Right lung (tissue), 5 donors: Measurements from ENCODE around the gene ZNF185. TPM values are rescaled to one million over a fixed set of nuclear protein-coding genes. Genes with fewer than 3 reads are reported as not detected.

ENCODE experiments used
- polyA plus RNA-seq, 5 donors: library from polyadenylated mRNA; unstranded; fragments of 120-200 nt; gene quantifications; one replicate each; pipeline versions ENCODE4 v1.2.1 to v1.2.3, GENCODE V29; 2013; ENCODE audit warnings: inconsistent platforms in 1 of 5, low replicate concordance in 1 of 5; ENCODE audit not compliant: insufficient read length in 5 of 5, insufficient read depth in 1 of 5

ZNF185 gene
- polyA plus RNA-seq, 5 donors: 15.0 to 24.8 (median 20.4) TPM

Other genes with a start within 250 kb of the ZNF185 start
- gene MAGEA3, start 199.3 kb upstream of the ZNF185 start, polyA plus RNA-seq: not detected
- gene CSAG2, start 188.8 kb upstream of the ZNF185 start, polyA plus RNA-seq: not detected
- gene MAGEA2B, start 183.4 kb upstream of the ZNF185 start, polyA plus RNA-seq: not detected
- not detected for gene CSAG1, start 164.3 kb upstream of the ZNF185 start, polyA plus RNA-seq
- not detected for gene MAGEA12, start 164.3 kb upstream of the ZNF185 start, polyA plus RNA-seq
- not detected for gene MAGEA2, start 144.2 kb upstream of the ZNF185 start, polyA plus RNA-seq
- gene CSAG3, start 138.8 kb upstream of the ZNF185 start, polyA plus RNA-seq: not detected
- gene MAGEA6, start 128.4 kb upstream of the ZNF185 start, polyA plus RNA-seq: not detected
- gene CETN2, start 67.3 kb upstream of the ZNF185 start, polyA plus RNA-seq: 100 to 1,000 TPM in 1 of 5 donors, 10 to 100 TPM in 4; 80.7 to 102 (median 89.7) TPM
- 10 to 100 TPM; 15.9 to 24.3 (median 19.0) TPM for gene NSDHL, start 67.0 kb upstream of the ZNF185 start, polyA plus RNA-seq
- under 1 TPM in 3 of 5 donors, not detected in 2; 0.06 to 0.13 (median 0.11) TPM for gene PNMA5, start 96.0 kb downstream of the ZNF185 start, polyA plus RNA-seq
- gene PNMA3, start 158.4 kb downstream of the ZNF185 start, polyA plus RNA-seq: 1 to 10 TPM; 2.3 to 3.2 (median 2.6) TPM
- 1 to 10 TPM; 1.3 to 3.2 (median 2.5) TPM for gene PNMA6A, start 174.4 kb downstream of the ZNF185 start, polyA plus RNA-seq